Activated T-helper 9 cell treated with anti-CD3 and anti-CD28 coated beads, Interleukin-2, amount 50 U/mL, for 16 hours (primary cell): Measurements from ENCODE around the gene ADCK1.
"Not testable (repeated sequence)": the region's sequence is repeated elsewhere in the genome, so short reads cannot be mapped to it uniquely, and the experiment has no call there.

ENCODE experiments used
- DNase-seq: peaks from one replicate; pipeline ENCODE4 v3.0.0-alpha.2; 2020; ENCODE audit warnings: low read depth

Gene ADCK1

DNA sequence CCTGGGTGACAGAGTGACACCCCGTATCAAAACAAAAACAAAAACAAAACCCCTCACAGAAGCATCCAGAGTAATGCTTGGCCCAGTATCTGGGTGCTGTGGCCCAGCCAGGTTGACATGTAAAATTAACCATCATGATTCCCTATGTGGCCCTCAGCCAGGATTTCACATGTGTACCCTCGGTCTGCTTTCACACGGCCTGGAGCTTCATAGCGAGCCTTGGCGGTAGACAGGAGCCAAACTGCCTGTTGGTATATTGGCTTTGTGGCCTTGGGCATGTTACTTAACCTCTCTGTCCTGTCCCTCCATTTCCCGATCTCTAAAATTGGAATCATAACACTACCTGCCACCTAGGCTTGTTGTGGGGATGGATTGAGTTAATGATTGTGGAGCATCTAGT is 65.5 kb downstream of the ADCK1 start:
- no peak for DNase-seq

DNA sequence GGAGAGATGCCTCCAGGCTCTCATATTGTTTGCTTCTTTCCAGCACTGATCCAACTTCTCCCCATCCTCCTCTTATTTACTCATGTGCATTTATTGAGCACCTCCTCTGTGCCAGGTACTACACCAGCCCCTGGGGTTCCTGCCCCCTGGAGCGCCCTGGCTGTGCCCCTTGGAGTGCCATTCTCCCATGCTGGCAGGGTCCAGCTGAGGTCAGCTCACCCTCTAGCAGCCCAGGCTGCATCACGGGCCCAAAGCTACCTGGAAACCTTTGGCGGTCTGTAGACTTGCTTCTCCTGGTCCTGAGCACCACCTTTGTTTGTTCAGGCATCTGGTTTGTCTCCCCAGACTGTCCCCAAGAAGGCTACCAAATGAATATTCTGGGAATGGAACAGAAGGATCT is 67.0 kb downstream of the ADCK1 start:
- no peak for DNase-seq

DNA sequence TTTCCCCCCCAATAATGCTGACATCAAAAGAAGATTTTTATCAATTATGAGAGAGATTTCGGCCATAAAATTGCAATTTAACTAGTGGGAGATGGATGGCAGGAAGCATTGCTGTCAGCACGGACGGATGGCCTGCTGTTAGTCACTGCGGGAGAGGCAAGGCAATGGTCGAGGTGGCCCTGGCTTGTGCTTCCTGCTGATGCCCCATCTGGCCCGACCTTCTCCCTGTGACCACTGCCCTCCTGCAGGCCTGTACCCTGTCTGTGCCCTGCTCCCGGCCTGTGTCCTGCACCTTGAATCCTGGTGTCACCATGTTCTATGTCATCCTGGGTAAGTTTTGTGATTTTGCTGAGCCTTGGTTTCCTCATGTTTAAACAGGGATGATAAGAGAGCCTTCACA is 67.6 kb downstream of the ADCK1 start:
- DNase-seq = no peak

DNA sequence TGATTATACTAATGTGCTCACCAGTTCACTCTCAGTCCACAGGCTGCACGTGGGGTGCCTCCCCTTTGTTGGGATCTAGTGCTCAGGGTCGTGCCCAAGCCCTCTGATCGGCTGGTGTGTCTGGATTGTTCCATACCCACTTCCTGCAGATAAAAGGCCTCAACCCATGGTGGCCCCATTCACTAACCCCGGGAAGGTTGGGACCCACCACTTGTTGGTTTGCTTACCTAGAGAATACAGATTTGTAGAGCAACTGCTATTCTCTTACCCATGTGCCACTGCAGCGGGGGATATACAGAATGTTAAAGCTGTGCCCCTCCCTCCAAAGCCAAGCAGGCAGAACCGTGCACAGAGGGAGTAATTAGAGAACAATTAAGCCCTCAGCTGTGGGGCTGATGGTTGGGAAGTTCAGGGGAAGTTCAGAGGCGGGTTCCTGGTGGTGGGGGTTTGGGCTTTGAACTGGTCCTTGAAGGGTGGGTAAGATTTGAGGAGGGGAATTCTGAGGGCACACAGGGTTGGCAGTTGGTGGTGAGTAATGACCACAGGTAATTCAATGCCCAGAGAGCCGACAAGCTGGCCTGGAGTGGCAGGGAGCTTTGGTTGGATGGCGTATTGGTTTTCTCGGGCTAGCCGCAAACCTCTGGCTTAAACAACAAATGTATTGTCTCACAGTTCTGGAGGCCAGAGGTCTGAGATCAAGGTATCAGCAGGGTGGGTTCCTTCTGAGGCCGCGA is 68.8 kb downstream of the ADCK1 start:
- DNase-seq = no peak

DNA sequence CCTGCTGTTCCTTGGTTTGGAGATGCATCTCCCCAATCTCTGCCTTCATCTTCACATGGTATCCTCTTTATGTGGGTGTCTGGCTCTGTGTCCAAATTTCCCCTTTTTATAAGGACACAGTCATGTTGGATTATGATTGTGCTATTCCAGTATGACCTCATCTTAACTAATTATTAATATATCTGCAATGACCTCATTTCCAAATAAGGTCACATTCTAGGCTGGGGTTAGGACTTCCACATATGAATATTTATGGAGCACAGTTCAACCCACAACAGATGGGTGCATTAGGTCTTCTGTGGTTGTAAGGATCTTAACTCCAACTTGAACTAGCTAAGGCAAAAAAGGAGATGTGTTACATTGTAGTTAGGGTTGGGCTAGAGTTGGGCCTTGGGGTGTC is 69.4 kb downstream of the ADCK1 start:
- DNase-seq = no peak

DNA sequence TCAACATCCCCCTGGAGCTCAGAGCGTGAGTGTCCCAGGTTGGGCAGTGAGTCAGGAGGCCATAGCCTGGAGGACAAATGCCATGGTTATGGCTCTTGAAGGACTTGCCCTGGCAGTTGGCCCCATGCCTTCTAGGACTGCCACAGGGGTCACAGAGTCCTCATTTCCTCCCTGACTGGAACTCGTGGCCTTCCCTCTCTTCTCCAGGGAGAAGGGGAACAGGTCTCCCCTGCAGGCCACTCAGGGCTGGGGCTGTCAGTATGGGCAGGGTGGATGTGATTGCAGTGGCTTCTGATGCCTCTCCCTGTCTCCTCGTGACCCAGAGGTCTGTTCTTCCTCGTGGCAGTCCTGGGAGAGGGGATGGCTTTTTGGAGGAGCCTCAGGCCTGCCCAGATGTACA is 70.7 kb downstream of the ADCK1 start:
- DNase-seq = no peak

DNA sequence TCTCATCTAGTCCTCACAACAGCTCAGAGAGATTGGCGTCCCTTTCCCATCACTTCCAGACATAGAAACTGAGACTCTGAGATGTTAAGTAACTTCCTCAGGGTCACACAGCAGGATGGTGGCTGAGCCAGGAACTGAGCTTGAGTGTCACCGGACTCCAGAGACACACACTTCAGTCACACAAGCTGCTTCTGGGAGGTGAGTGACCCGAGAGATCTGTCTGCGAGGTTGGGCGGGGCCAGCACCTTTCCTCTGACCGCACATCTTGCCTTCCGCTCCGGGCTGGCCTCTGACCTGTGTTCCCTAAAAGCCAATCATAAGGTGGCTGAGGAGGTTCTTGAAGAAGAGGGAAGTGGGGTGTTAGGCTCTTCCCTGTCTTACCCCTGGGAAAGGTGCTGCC is 72.2 kb downstream of the ADCK1 start:
- no peak for DNase-seq

DNA sequence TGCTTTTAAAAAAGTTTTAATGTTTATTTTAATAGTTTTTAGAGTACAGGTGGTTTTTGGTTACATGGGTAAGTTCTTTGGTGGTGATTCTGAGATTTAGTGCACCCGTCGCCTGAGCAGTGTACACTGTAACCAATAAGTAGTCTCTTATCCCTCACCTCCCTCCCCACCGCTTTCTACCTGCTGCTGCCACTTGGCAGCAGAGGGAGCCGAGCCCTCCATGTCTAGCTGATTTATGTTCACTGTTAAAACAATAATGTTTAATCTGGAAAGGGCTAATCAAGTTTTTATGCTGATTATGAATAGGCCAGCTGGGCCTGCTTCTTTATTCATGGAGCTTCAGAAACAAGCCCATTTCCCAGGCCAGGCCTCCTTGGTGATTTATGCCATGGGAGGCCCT is 73.1 kb downstream of the ADCK1 start:
- no peak for DNase-seq

DNA sequence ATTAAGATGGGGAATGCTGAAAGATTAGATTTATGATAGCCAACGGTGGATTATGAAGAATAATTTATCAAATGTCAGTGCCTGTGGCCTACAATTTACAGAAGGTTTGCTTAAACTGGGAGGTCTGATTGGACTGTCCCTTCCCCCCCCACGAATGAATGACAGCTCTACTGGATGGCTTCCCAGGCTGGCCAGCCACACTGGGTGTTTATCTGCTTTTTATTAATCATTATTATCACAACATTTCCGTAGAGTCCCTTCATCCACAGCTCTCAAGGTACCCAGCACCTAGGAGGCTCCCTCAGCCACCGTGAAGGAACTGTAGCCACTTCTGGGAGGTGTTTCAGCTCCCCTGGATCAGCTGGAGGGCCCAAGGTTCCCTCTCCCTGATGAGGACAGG is 78.9 kb downstream of the ADCK1 start:
- no peak for DNase-seq

DNA sequence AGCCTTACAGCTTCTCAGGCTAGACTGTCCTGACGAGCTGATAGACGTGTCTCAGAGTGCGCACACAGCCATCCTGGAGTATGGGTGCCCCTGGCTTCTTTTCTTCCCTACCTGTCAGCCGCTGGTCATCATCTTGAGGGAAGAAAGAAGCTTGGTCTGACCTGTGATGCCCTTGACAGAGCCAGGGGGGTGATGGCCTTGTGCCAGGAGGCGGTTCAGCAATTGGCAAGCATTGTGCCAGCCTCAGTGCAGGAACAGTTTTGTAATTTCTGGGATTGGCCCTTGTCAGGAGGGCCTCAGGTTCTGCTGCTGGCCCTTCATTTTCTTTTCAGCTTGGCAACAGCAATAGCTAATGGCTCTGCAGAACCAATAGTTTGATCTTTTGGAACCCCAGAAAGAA is 80.1 kb downstream of the ADCK1 start:
- DNase-seq = no peak

DNA sequence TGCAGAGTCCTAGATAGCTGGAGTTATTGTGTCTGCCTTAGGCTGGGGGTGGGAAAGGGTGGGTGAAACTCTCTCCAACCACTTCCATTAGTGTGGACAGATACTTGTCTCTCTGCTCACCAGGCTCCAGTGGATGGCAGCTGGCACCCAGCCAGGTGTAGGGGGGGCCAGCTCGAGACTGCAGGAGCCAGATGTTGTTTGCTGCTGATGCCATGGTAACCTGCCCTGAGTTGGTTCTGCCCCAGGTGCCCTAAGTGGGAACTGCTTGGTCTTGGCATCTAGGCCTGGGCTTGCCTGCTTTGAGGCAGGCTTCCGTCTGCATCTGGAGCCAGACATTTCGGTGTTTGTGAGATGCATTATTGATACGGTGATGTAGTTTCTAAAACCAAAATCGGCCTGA is 82.2 kb downstream of the ADCK1 start:
- no peak for DNase-seq

DNA sequence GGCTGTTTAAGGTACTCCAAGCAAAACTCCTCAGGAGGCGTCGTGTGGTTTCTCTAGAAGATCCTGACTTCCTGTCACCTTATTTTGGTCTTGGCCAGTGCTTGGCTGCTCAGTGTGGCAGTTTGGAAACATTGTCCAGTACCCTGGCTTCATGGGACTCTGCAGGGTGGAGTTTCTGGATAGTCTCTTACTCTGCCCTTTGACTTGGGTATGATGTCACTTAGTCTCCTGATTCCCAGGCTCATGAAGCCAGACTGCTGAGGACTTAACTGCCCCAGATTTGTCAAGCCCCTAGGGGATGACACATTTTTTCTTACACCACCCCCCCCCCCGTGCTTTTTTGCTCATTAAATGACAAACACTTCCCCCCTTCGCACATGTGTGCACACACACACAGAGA is 82.7 kb downstream of the ADCK1 start:
- no peak for DNase-seq

DNA sequence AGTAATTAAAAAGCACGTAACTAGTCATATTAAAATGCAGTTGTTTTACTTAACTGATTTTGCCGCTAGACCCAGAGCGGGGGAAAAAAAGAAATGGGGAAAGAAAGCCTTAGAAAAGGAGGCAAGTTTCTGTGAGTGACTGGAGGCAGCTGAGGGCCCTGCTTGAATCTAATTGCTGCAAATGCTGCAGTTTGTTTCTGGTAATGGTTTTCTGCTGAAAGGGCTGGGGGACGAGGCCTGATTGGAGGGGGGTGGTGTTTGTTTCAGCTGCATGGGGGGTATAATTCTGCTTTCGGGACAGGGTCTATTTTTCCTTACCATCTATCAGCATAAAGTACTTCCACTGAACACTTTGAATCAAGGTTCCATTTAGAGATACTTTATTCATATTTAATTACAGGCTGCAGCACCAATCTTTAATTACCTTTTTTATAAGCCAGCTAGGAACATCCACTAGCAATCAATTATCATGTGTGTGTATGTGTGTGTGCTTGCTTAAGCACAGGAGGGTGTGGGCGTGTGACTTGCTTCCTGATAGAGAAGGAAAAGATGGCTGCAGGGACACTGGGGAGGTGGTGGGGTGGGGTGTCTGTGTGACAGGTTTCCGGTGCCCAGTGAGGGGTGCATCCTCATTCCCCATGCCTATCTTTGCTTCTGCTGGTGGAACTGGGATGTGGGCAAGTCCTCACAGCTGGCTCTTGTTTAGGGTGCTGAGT is 83.4 kb downstream of the ADCK1 start:
- no peak for DNase-seq

DNA sequence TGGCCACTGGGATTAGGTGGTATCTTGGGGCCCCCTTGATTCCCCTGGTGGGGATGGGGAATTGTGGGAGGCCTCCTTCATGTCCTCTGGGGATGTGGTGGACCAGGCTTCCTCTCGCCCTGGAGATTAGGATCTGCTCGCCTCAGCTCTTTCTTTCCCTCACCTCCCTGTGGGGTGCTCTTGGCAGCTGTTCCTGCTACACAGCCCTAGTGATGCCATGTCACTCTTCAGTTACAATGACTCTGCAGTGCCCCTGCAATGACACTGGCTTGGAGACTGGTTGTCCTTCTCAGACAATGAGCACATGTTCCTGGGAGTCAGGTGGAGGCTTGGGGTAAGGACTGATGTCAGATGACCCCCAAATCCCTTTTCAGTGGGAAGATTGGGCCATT is 83.9 kb downstream of the ADCK1 start:
- no peak for DNase-seq

DNA sequence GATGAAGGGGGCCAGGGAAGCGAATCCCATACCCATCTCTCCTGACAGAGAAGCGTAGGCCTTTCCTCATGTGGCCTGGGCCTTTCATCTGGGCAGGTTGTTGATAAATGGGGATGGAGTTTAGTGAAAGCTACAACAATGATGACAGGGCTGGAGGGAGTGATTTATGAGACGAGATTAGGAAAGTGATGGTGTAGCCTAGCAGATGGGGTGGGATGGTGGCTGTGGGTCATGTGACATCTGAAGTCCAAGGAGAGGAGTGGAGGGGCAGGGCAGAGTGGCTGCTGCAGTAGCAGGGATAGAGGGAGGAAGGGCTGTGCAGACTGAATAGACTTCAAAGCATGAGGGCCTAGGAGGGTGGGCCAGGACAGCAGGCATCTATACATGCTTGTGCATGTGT is 85.5 kb downstream of the ADCK1 start:
- DNase-seq = no peak

DNA sequence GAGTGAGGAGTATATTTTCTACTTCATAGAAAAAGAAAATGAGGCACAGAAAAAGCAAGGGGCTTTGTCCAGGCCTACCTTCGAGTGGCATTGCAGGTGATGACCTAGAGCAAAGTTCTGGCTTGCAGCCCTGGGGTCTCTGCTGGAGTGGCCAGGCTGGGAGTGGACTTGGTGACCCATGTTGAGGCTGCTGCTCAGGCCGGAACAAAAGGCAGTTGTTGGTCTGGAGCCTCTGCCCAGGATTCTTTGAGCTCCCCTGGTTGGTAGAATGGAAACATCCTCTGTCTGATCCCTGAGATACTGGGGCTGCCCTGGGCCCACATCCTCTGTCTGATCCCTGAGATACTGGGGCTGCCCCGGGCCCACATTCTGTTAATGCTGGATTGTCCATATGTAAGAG is 86.1 kb downstream of the ADCK1 start:
- no peak for DNase-seq

DNA sequence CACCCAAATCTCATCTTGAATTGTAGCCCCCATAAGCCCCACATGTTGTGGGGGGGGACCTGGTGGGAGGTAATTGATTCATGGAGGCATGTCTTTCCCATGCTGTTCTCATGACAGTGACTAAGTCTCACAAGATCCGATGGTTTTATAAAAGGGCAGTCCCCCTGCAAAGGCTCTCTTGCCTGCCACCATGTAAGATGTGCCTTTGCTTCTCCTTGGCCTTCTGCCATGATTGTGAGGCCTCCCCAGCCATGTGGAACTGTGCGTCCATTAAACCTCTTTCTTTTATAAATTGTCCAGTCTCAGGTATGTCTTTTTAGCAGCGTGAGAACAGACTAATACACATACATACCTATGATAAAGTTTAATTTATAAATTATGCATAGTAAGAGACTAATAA is 89.0 kb downstream of the ADCK1 start:
- not testable (repeated sequence) for DNase-seq

DNA sequence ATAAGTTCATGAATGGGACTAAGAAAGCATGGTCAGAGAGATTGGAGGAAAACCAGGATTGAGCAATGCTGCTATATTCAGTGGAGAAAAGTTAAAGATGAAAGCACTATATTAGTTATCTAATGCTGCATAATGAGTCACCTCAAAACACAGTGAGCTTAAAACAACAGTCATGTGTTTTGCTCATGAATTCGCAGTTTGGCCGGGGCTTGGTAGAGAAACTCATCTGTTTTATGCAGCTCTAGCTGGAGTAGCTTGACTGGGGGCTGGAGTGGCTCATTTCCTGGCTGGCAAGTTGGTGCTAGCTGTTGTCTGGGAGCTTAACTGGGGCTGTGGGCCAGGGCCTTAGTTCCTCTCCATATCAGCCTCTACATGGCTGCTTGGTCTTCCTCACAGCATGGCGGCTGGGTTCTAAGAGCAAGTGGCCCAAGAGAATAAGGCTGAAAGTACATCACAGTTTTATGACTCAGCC is 90.1 kb downstream of the ADCK1 start:
- no peak for DNase-seq

DNA sequence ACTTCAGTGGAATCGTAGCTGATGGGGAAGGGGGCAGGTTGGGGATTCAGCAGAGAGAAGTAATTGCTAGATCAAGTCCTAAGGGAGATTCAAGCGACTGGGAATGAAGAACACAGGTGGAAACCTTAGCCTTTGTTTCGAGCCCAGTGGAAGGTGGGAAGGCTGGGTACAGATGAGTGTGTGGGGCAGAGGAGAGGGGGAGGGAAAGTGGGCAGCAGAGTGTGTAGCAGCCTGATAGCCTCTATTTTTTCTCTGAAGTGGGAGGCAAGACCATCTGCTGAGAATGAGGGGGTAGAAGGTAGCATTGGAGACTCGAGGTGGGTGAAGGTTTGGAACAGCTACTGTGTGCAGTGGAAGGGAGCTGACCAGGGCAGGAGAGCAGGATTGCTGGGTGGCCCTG is 91.0 kb downstream of the ADCK1 start:
- no peak for DNase-seq

DNA sequence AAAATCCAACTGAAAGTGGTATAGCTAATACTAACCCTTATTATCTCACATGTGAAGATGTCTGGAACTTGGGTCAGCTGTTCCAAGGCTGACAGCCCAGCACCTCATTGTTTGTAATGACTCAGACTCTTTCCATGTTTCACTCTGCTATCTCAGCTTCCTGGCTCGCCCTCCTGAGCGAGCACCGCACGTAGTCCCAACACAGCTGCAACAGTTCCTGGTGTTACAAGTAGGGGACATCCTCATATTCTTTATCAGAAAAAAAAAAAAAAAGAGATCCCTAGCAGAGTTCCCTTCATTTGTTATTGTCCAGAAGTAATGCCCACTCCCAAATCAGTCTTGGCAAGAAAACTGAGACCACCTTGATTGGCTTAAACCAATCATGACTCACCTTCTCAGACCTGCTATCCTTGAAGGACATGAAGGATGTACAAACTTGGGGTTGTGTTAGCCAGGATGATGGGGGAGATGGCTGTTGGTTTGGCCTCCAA is 92.5 kb downstream of the ADCK1 start:
- DNase-seq = no peak

DNA sequence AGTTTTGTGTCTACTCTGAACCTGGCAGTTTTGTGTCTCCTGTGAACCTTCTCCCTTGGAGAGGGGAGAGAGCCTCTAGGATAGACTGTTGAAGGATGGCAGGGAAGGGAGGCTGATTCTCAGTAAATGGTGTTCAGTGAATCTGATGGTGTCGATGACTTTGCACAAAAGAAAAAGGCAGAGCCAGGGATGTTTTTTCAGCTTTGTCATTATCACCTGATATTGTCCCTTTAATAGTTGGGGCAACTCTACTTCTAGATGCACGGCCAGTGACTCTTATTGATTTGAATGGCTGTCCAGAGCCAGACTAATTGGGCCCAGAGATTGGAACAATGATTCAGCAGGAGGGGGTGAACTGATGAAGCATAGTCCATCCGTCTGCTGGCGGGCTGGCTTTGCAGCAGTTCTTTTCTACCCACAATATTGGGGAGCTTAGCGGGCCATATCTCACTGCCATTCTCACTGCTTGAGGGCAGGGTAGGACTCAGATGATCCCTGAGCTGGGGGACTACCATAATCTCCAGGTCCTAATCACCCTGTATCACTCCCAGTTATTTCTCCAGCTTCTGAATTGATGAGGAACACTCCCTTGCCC is 93.1 kb downstream of the ADCK1 start:
- DNase-seq = no peak

DNA sequence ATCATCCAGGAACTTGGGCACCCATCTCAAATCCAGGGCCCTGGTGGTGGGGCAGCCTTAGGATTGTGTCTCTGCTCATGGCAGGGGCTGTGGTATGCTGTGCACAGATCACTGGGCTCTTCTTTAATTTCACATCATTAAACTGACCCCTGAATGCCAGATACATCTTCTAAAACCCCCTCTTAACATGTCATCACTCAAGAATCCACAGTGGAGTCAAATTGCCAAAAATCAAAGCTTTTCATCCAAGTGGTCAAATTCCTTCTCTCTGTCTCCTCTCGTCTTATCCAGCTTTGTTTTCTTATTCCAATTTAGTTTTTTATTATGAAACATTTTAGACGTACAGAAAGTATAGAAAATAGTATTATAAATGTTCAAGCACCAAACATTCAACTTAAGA is 97.5 kb downstream of the ADCK1 start:
- DNase-seq = no peak

DNA sequence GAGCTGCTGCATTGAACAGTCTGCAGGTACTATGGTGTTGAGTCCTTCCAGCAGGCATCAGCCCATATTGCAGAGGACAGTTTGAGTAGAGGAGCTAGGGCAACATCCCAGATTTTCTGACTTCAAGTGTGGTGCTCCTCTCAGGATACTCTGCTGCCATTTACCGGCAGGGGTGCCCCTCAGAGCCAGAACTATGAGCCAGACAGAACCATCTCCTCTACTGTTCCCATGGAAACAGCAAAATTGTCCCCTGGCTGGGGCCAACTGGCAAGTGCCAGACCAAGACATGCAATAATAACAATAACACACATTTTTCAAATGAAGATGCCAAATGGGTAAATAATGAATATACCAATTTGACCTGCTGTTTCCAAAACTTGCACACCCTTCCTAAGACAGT is 102.9 kb downstream of the ADCK1 start:
- no peak for DNase-seq
